ENCODE data around the gene LSAMP. TPM values are rescaled to one million over a fixed set of nuclear protein-coding genes. Genes with fewer than 3 reads are reported as not detected.

The LSAMP gene
- total and polyA plus RNA-seq, 2 of the 8 experiments (the other 6 are each of a cell fraction or from before 2014, with no cell fraction given): 1.8 to 5.7 TPM

DNA sequence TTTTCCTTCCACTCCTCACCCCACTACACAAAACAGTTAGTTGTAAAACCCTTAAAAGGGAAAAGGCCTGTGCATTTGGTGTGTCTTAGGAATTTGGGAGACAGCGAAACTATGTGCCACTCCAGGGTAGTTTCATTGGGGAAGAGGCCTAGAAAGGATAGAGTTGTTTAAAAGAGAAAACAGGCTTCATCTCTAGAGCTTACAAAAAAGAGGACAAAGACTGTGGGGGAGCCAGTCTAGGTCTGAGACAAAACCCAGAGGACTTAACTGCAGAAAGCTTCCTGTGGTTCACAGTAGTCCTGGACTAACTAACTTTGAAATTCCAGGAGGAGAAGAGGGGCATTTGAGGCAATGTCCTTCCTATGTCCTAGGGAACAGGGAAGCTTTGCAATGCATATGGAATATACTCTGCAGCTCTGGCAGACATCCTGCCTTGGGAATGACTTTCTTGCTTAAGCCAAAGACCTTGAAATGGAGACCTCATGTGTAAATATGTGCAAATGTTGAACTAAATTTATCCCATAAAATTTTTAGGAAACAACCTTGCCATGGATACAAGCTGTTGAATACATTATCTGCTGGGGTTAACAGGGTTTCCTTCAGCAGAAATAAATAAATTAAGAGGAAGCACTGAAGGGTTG lies 159.4 kb downstream of the LSAMP start (continued):
- TF ChIP-seq ZNF274 (IDR thresholded peaks at IDR 0.05; ENCODE audit: borderline replicate concordance, extremely low read depth, low read length) (no peak), ASH2L (IDR thresholded peaks at IDR 0.05; ENCODE audit: low read length) (no peak), SIX5 (IDR thresholded peaks at IDR 0.05; ENCODE audit: low read depth, low read length) (no peak), CREB1 (IDR thresholded peaks at IDR 0.05) (no peak), SIN3A (conservative IDR thresholded peaks at IDR 0.05 in 1 of 2, IDR thresholded peaks at IDR 0.05 in 1 of 2; ENCODE audit: low read depth in 1 of 2, low read length in 2 of 2) (no peak), BACH1 (IDR thresholded peaks at IDR 0.05; ENCODE audit: low read length) (no peak), POLR2A (IDR thresholded peaks at IDR 0.05; ENCODE audit: control extremely low read depth in 1 of 2, low read depth in 2 of 2, low read length in 2 of 2) (no peak), EGR1 (IDR thresholded peaks at IDR 0.05; ENCODE audit: borderline replicate concordance, low read depth, low read length) (no peak), SAP30 (IDR thresholded peaks at IDR 0.05; ENCODE audit: insufficient read depth, insufficient replicate concordance, low read length) (no peak), POU5F1 (IDR thresholded peaks at IDR 0.05; ENCODE audit: low read depth, low read length) (no peak)

Data from H1 (cell line).